GM21515 (cell line): ENCODE data around the gene CAVIN1.
"Not testable (repeated sequence)": the region's sequence is repeated elsewhere in the genome, so short reads cannot be mapped to it uniquely, and the experiment has no call there.

ENCODE experiments used
- ATAC-seq: cut with Tn5 transposase; IDR thresholded peaks from one replicate; pipeline ENCODE4 v1.9.1; 2021; ENCODE audit not compliant: unreplicated experiment

Gene CAVIN1

GRCh38 chr17:42422958-42423712, at the start of gene CAVIN1:
TSS of gene CAVIN1 (minus strand) at chr17:42423256. CDS start at chr17:42423097, 159 bp downstream.
- no peak for ATAC-seq

DNA sequence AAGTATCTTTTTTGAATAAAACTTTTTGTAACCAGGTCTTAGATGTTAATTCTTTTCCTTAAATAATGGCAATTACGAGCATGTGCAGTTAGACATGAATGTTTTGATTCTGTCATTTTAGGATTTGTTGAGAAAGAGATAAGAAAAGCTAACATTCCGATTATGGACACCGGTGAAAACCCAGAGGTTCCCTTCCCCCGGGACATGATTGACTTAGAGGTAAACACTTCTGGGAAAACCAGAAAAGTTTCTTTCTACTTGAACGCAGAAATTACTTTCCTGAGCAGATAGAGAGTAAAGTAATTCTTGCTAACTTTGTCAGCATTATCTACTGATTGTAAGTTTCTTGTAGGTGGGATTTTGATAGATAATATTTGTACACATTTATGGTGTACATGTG, 44.8 kb upstream of the CAVIN1 start:
- ATAC-seq, result no peak

DNA sequence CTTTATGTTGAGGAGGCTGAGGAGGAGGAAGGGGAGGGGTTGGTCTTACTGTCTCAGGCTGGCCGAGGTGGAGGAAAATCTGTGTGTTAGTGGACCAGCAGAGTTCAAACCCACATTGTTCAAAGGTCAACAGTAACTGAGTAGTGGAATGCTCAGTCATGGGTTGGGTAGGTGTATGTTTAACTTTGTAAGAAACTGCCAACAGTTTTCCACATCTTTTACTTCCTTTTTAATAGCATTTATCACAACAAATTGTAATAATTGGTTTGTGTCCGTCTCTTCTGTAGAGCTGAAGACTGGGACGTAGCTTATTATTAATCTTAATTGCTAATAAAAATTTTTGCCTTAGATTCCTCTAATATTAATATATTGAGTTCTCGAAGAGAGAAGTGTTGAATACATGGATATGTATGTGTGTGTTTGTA, 40.9 kb upstream of the CAVIN1 start:
- ATAC-seq, result no peak

GRCh38 chr17:42460371-42460770, 37.3 kb upstream of the CAVIN1 start:
- no peak for ATAC-seq

DNA sequence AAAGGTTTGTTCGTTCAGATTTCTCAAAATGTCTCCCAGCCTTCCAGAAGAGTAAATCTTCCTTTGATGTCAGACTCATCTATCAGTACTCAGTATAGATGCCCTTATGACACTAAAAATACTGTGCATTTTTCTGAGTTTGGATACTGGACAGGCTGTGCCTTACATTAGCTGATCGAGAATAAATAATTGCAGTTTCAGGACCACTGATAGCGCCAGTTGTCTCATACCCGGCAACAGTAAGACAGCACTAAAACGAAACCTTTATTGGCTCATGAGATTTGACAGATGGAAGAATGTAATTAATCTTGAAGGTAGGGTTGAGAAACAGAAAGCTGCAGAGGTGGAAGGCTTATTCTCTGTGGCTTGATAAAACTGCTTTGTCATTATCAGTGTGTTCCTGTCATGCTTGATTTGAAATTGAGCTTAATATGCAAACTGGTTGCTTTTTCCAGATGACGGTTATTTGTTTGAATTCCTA, 36.8 kb upstream of the CAVIN1 start:
- no peak for ATAC-seq

DNA sequence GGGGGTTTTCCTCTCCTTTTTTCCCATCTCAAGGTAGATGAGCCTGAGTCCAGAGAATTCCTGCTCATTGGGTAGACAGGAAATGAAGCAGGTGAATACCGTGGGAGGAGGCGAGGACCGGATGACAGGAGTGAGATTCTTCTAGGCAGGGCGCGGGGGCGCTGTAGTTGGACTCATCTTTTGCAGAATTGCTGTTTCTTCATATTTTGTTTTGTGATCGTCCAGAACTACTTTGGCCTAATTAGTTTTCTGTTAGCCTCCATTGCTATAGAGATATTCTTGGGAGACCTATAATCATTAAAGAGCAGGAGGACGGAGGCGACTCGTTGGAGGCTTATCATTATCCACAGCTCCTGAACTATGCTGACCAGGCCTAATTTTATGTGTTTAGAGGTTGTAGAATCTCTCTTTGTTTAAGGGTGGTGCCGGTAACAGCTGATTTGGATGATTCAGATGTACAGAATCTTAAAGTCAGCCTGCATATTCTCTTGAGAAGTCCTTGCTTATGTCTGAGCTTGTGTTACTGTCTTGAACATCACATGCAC, 36.3 kb upstream of the CAVIN1 start:
- ATAC-seq, result no peak

- ATAC-seq, result peak; percentile 63
Observed at GRCh38 chr17:42458497-42459255, 35.6 kb upstream of the CAVIN1 start, which contains the start of gene ATP6V0A1. TSS of gene ATP6V0A1 (plus strand) at chr17:42458878. CDS start at chr17:42460895, 2,017 bp downstream.

GRCh38 chr17:42457107-42457792, 34.2 kb upstream of the CAVIN1 start:
- ATAC-seq, result no peak

DNA sequence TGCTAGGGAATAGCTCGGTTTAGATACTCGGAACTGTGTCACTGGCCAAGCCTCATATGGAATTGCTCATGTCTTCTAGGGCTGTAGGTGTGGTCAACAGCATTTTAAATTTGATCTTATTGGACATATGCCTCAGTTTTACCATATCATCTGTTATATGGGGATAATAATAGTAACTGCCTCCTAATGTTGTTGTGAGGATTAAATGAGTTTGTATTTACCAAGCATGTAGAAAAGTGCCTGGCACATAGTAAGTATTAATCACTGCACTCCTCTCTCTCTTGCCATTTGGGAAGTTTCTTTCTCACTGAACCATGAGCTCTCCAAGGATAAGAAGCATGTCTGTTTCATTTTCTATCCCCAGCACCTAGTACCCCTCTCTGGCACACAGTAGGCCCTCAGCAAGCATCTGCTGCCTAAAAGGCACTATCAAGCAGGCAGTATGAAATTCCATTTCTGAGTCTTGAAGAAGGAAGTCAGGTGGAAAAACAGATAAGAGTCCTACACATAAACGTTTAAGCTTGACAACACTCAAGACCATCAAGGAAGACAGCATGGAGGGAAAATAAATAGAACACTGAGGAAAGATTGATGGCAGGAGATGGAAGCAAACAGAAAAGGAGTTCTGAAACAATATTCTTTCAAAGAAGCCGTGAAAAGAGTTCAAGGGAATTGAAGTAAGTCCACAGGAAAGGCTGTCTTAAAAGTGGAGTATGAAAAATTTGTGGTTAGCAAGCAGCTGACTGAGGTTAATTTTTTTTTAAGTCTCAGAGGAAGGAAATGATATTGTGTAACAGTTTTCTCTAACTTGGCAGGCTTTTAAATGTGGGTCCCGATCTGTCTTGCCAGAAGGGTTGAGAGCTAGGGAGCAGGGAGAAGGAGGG, 33.4 kb upstream of the CAVIN1 start:
- no peak for ATAC-seq

- not testable (repeated sequence) for ATAC-seq
Observed at GRCh38 chr17:42454987-42455386, 31.9 kb upstream of the CAVIN1 start.

DNA sequence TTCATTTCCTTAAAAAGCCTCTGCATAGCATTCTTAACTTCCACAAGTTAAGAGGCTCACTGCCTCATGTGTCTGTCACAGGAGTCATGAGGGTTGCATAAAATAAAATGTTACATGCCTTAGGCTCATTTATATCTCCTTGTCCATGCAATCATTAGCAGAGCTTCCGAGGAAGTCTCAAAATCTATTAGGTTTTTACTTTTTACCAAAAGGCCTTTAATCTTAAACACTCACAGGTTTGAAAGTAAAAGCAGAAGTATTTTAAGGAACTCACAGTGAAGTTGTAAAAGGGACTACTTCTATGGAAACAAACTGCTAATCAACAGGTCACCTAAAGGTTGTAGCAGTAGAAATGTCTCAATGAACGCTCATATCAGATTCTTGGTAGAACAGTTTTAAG, 30.4 kb upstream of the CAVIN1 start:
- ATAC-seq, result no peak

DNA sequence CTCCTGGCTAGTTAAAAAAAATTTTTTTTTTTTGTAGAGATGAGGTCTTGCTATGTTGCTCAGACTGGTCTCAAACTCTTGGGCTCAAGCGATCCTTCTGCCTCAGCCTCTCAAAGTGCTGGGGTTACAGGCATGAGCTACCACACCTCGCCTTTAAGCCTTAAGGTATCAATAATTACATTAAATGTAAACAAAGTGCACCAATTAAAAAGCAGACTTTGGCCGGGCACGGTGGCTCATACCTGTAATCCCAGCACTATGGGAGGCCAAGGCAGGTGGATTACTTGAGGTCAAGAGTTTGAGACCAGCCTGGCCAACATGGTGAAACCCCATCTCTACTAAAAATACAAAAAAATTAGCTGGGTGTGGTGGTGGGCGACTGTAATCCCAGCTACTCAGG, 28.2 kb upstream of the CAVIN1 start:
- ATAC-seq, result not testable (repeated sequence)

GRCh38 chr17:42449838-42450237, 26.8 kb upstream of the CAVIN1 start:
- ATAC-seq, result not testable (repeated sequence)

GRCh38 chr17:42449176-42449575, 26.1 kb upstream of the CAVIN1 start:
- ATAC-seq, result not testable (repeated sequence)

DNA sequence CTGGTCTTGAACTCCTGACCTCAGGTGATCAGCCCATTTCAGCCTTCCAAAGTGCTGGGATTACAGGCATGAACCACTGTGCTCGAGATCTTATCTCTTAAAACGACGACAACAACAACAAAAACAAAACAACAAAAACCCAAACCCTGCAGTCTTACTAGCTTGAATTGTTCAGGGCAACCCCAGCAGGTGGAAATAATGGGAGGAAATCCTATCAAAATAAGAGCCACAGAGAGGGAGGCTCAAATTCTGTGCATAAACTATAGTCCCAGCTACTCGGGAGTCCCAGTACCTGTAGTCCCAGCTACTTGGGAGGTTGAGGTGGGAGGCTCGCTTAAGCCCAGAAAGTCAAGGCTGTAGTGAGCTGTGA, 19.1 kb upstream of the CAVIN1 start:
- no peak for ATAC-seq

DNA sequence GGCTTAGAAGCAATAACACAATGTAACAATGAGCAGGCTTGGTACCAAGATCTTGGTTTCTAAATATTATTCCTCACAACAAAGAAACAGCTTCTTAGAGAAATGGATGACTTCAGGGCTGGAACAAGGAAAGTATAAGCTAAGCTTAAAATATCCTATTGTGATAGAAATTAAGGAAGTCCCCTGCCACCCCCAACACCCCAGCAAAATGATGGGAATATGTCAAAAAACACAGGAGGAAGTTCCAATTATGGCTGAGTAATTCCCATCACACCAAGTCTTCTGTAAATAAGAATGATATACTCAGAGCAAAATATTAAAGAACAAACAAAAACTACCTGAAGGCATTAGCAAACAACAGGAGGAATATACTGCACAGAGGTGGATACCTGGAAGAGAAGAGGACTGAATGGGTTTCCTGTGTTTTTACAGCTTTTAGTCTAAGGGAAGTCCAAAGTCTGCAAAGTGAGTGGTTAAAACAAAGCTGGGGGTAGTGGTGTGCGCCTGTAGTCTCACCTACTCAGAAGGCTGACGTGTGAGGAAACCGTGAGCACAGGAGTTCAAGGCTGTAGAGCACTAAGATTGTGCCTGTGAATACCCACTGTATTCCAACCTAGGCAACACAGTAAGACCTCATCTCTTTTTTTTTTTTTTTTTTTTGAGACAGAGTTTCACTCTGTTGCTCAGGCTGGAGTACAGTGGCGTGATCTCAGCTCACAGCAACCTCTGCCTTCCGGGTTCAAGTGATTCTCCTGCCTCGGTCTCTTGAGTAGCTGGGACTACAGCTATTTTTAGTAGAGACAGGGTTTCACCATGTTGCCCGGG, 18.5 kb upstream of the CAVIN1 start:
- no peak for ATAC-seq

GRCh38 chr17:42438600-42439567, 15.8 kb upstream of the CAVIN1 start:
- no peak for ATAC-seq

GRCh38 chr17:42436391-42436790, 13.3 kb upstream of the CAVIN1 start:
- ATAC-seq, result no peak
